GM18505 (cell line): Measurements from ENCODE around the gene SRSF7.
"Not testable (repeated sequence)": the region's sequence is repeated elsewhere in the genome, so short reads cannot be mapped to it uniquely, and the experiment has no call there.

Experiments used
- ATAC-seq: cut with Tn5 transposase; IDR thresholded peaks from one replicate; pipeline ENCODE4 v1.9.1; 2021; ENCODE audit not compliant: unreplicated experiment
- POLR2A ChIP-seq: IDR thresholded peaks from 4 replicates; pipeline ENCODE4 v1.6.1; 2011; ENCODE audit warnings: borderline replicate concordance; ENCODE audit not compliant: insufficient read depth, insufficient read length; ENCODE audit errors: extremely low read depth

Gene SRSF7

GRCh38 chr2:38734299-38735058 lies 16.7 kb downstream of the SRSF7 start:
- TF ChIP-seq POLR2A = no peak
- no peak for ATAC-seq

GRCh38 chr2:38733300-38733971 lies 17.7 kb downstream of the SRSF7 start:
- no peak for ATAC-seq
- TF ChIP-seq POLR2A = no peak

GRCh38 chr2:38731684-38732221 lies 19.4 kb downstream of the SRSF7 start:
- no peak for ATAC-seq
- no peak for TF ChIP-seq POLR2A

- TF ChIP-seq POLR2A = no peak
- ATAC-seq = no peak
These were observed 20.1 kb downstream of the SRSF7 start for GRCh38 chr2:38731090-38731489.

- ATAC-seq = no peak
- no peak for TF ChIP-seq POLR2A
These were observed 22.5 kb downstream of the SRSF7 start for GRCh38 chr2:38728694-38729093.

- TF ChIP-seq POLR2A = no peak
- ATAC-seq = no peak
These were observed 23.5 kb downstream of the SRSF7 start for GRCh38 chr2:38727661-38728060.

- ATAC-seq = no peak
- no peak for TF ChIP-seq POLR2A
These were observed 28.0 kb downstream of the SRSF7 start for GRCh38 chr2:38723173-38723572.

GRCh38 chr2:38722271-38723061 lies 28.7 kb downstream of the SRSF7 start:
- TF ChIP-seq POLR2A = no peak
- no peak for ATAC-seq

GRCh38 chr2:38720613-38721241 lies 30.4 kb downstream of the SRSF7 start:
- no peak for TF ChIP-seq POLR2A
- no peak for ATAC-seq

- no peak for ATAC-seq
- TF ChIP-seq POLR2A = no peak
These were observed 31.5 kb downstream of the SRSF7 start for GRCh38 chr2:38719706-38720105.

- TF ChIP-seq POLR2A = no peak
- no peak for ATAC-seq
These were observed 32.6 kb downstream of the SRSF7 start for GRCh38 chr2:38718601-38719000.

GRCh38 chr2:38716185-38716584 lies 35.0 kb downstream of the SRSF7 start:
- no peak for ATAC-seq
- TF ChIP-seq POLR2A = no peak

GRCh38 chr2:38714941-38715340 lies 36.2 kb downstream of the SRSF7 start:
- not testable (repeated sequence) for ATAC-seq
